Endothelial cell of umbilical vein (primary cell): Measurements from ENCODE around the gene INPP5E. TPM values are rescaled to one million over a fixed set of nuclear protein-coding genes. Genes with fewer than 3 reads are reported as not detected.

Experiments
- BruUV-seq: library from RNA; stranded (reverse); fragments of 400-500 nt; replicated peaks from 2 replicates; lab custom pipeline; 2021; lab: Mats Ljungman, UMichigan
- CTCF ChIA-PET: fragments of 300-600, 350-600 bp; sonication (Branson Sonifier 250); formaldehyde crosslinking; loops from one replicate; lab custom pipeline; 2021; ENCODE audit warnings: antibody characterized with exemption, inconsistent platforms; lab: Charles Lee
- POLR2A ChIA-PET: fragments of 300-600, 350-600 bp; sonication (Branson Sonifier 250); formaldehyde crosslinking; loops from one replicate; lab custom pipeline; 2021; ENCODE audit warnings: antibody characterized with exemption, inconsistent platforms; lab: Charles Lee
- DNase-seq: peaks from one replicate; pipeline ENCODE4 v3.0.0-alpha.2; 2011; ENCODE audit warnings: low read depth, low spot score
- FAIRE-seq: peaks from 2 replicates; lab custom pipeline; 2011; peaks lifted over from hg19 to GRCh38; lab: Jason Lieb, UNC
- H2AFZ ChIP-seq: 2 replicates; pipeline ENCODE4 v1.6.0; 2012; ENCODE audit warnings: low read depth, low read length, control low read depth, inconsistent platforms
- H3K27ac ChIP-seq: 2 replicates; pipeline ENCODE4 v1.5.1; 2011; ENCODE audit warnings: low read depth, mild to moderate bottlenecking, control low read depth, low read length, moderate library complexity; ENCODE audit not compliant: insufficient read depth
- H3K27me3 ChIP-seq, 2 experiments: 2 replicates each; pipeline versions ENCODE4 v1.6.0 to v1.6.1; 2011; ENCODE audit warnings: low read length in 2 of 2, mixed read lengths in 1 of 2; ENCODE audit not compliant: control insufficient read depth in 2 of 2, insufficient read depth in 2 of 2
- H3K36me3 ChIP-seq, 2 experiments: 2 replicates in 1 of 2; 3 replicates in 1 of 2; pipeline ENCODE4 v1.5.1; 2011; ENCODE audit warnings: low read length in 2 of 2, mild to moderate bottlenecking in 1 of 2, moderate library complexity in 1 of 2; ENCODE audit not compliant: control insufficient read depth in 2 of 2, insufficient read depth in 2 of 2; ENCODE audit errors: extremely low read depth in 1 of 2
- H3K4me1 ChIP-seq: 3 replicates; pipeline ENCODE4 v1.5.1; 2011; ENCODE audit warnings: mild to moderate bottlenecking, low read length; ENCODE audit not compliant: control insufficient read depth, insufficient read depth; ENCODE audit errors: extremely low read depth
- H3K4me2 ChIP-seq: 2 replicates; pipeline ENCODE4 v1.6.1; 2011; ENCODE audit warnings: low read length, control low read depth, mixed read lengths; ENCODE audit not compliant: insufficient read depth
- H3K4me3 ChIP-seq, 3 experiments: fragments of 200-600 bp in 1 of 3; sonication (generic), shearing (Covaris generic) in 1 of 3; replicated peaks in 1 of 3; 2 replicates each; pipeline ENCODE4 v1.5.1; 2011 to 2016; ENCODE audit warnings: control low read depth in 3 of 3, low read length in 3 of 3, mild to moderate bottlenecking in 2 of 3, inconsistent platforms in 1 of 3, low read depth in 1 of 3, moderate library complexity in 1 of 3; ENCODE audit not compliant: insufficient read depth in 1 of 3
- H3K79me2 ChIP-seq: 2 replicates; pipeline ENCODE4 v1.6.0; 2012; ENCODE audit warnings: low read length, inconsistent platforms; ENCODE audit not compliant: control insufficient read depth, insufficient read depth
- H3K9ac ChIP-seq: replicated peaks from 2 replicates; pipeline ENCODE3; 2011; ENCODE audit warnings: low read length, control low read depth; ENCODE audit not compliant: insufficient read depth; ENCODE audit errors: extremely low read depth
- H3K9me1 ChIP-seq: replicated peaks from 3 replicates; pipeline ENCODE4 v1.6.0; 2011; ENCODE audit warnings: mild to moderate bottlenecking, low read length; ENCODE audit not compliant: control insufficient read depth, insufficient read depth; ENCODE audit errors: extremely low read depth
- H3K9me3 ChIP-seq: replicated peaks from 2 replicates; pipeline ENCODE4 v1.5.1; 2012; ENCODE audit warnings: low read length, inconsistent platforms; ENCODE audit not compliant: control insufficient read depth, insufficient read depth
- H4K20me1 ChIP-seq: replicated peaks from 2 replicates; pipeline ENCODE3; 2011; ENCODE audit warnings: mild to moderate bottlenecking, low read length; ENCODE audit not compliant: control insufficient read depth, insufficient read depth; ENCODE audit errors: extremely low read depth
- EZH2 ChIP-seq: IDR thresholded peaks from 2 replicates; pipeline ENCODE4 v1.6.1; 2012; ENCODE audit warnings: borderline replicate concordance, low read depth, mild to moderate bottlenecking, moderate library complexity, low read length, inconsistent platforms; ENCODE audit not compliant: severe bottlenecking
- FOS ChIP-seq: IDR thresholded peaks from 2 replicates; pipeline ENCODE4 v1.6.1; 2011; ENCODE audit warnings: mild to moderate bottlenecking, low read length, moderate library complexity, borderline replicate concordance; ENCODE audit not compliant: insufficient read depth
- GATA2 ChIP-seq: IDR thresholded peaks from 2 replicates; pipeline ENCODE4 v1.7.0; 2011; ENCODE audit warnings: low read depth, mild to moderate bottlenecking, moderate library complexity, mixed read lengths, low read length; ENCODE audit not compliant: insufficient read length, insufficient read depth
- JUN ChIP-seq: IDR thresholded peaks from 2 replicates; pipeline ENCODE4 v1.6.1; 2011; ENCODE audit warnings: borderline replicate concordance, low read depth; ENCODE audit not compliant: insufficient read length, insufficient read depth
- MYC ChIP-seq: IDR thresholded peaks from one replicate; pipeline ENCODE4 v1.6.1; 2011; ENCODE audit warnings: mild to moderate bottlenecking, low read depth, low read length
- POLR2A ChIP-seq: IDR thresholded peaks from 2 replicates; pipeline ENCODE4 v1.6.1; 2012; ENCODE audit warnings: low read depth, mild to moderate bottlenecking, control low read depth, low read length
- POLR2AphosphoS5 ChIP-seq: IDR thresholded peaks from 2 replicates; pipeline ENCODE4 v1.6.1; 2012; ENCODE audit warnings: low read depth, mild to moderate bottlenecking, control low read depth, low read length, moderate library complexity; ENCODE audit not compliant: insufficient read depth
- dilution Hi-C: fragments of 300-500 bp; cut with MboI; formaldehyde crosslinking; loops from one replicate; pipeline ENCODE4 v1.15.0; 2019; ENCODE audit warnings: low sequenced_read_pairs; ENCODE audit not compliant: extremely low pct_ligation_motif_present
- intact Hi-C: fragments of 100-400 bp; cut with micrococcal nuclease; formaldehyde crosslinking; loops from one replicate; pipeline ENCODE4 v1.10.0; 2022
- polyA plus RNA-seq, 4 experiments: library from polyadenylated mRNA; depleted of rRNA in 3 of 4; stranded (reverse) in 3 of 4; unstranded in 1 of 4; fragments of >200 nt; gene quantifications; 2 replicates each; pipeline versions ENCODE4 v1.2.1 to v1.2.3, GENCODE V29; 2011 to 2012; ENCODE audit warnings: missing spikeins in 1 of 4
- total RNA-seq: library from RNA; stranded (reverse); gene quantifications from 2 replicates; pipeline ENCODE4 v1.2.3, GENCODE V29; 2021
- TF ChIP-seq, protein P1 (sequence below), 2 donors: IDR thresholded peaks; 1 replicate in 1 of 2; 2 replicates in 1 of 2; pipeline ENCODE4 v1.5.1; 2011; ENCODE audit warnings: low read length in 2 of 2, mild to moderate bottlenecking in 2 of 2, moderate library complexity in 2 of 2, control low read depth in 1 of 2, inconsistent platforms in 1 of 2, low read depth in 1 of 2; ENCODE audit not compliant: insufficient read depth in 1 of 2; ENCODE audit errors: extremely low read depth in 1 of 2
- TF ChIP-seq, protein P2 (sequence below): IDR thresholded peaks from 2 replicates; pipeline ENCODE4 v1.6.1; 2011; ENCODE audit not compliant: insufficient read depth, insufficient read length

Gene INPP5E
- total and polyA plus RNA-seq, 2 donors (not counting 3 experiments of a cell fraction or from before 2014, with no cell fraction given) = 15.0 to 24.5 TPM

- no peaks in the 10 kb centered on the region for H3K27me3 ChIP-seq
- no TSS peak for BruUV-seq
- ChIA-PET CTCF (interaction anchor here (0.8 to 0.9 kb wide), 2 partner anchors 30 to 53 kb away, joined by 3 read pairs; no protein-coding TSS in a partner anchor), POLR2A (no interaction called here)
- H3K27ac ChIP-seq = no peak overlapping the region
- no peak overlapping the region for H2AFZ ChIP-seq
- no peaks in the 10 kb centered on the region for H3K9me1 ChIP-seq
- H3K9me3 ChIP-seq = no peaks in the 10 kb centered on the region
- H3K79me2 ChIP-seq = peaks cover 1% of the 10 kb centered on the region
- no peak for FAIRE-seq
- H3K36me3 ChIP-seq = peaks cover 9 to 75% of the 10 kb centered on the region in 2 experiments
- H4K20me1 ChIP-seq = no peaks in the 10 kb centered on the region
- no peak for DNase-seq
- dilution Hi-C loops = no loop called here
- intact Hi-C loops = no loop called here
- TF ChIP-seq GATA2 (no peak), POLR2AphosphoS5 (no peak), JUN (no peak), POLR2A (no peak), MYC (no peak), FOS (no peak), EZH2 (no peak)
- TF ChIP-seq, protein P1, sequence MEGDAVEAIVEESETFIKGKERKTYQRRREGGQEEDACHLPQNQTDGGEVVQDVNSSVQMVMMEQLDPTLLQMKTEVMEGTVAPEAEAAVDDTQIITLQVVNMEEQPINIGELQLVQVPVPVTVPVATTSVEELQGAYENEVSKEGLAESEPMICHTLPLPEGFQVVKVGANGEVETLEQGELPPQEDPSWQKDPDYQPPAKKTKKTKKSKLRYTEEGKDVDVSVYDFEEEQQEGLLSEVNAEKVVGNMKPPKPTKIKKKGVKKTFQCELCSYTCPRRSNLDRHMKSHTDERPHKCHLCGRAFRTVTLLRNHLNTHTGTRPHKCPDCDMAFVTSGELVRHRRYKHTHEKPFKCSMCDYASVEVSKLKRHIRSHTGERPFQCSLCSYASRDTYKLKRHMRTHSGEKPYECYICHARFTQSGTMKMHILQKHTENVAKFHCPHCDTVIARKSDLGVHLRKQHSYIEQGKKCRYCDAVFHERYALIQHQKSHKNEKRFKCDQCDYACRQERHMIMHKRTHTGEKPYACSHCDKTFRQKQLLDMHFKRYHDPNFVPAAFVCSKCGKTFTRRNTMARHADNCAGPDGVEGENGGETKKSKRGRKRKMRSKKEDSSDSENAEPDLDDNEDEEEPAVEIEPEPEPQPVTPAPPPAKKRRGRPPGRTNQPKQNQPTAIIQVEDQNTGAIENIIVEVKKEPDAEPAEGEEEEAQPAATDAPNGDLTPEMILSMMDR (IDR thresholded peaks at IDR 0.05; ENCODE audit: extremely low read depth in 1 of 2, insufficient read depth in 1 of 2, low read depth in 1 of 2, low read length in 2 of 2) = no peak
- TF ChIP-seq, protein P2, sequence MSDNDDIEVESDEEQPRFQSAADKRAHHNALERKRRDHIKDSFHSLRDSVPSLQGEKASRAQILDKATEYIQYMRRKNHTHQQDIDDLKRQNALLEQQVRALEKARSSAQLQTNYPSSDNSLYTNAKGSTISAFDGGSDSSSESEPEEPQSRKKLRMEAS = no peak
- H3K4me1 ChIP-seq = no peaks in the 10 kb centered on the region
- no peak overlapping the region for H3K9ac ChIP-seq
- H3K4me3 ChIP-seq = no peak overlapping the region
- no peak overlapping the region for H3K4me2 ChIP-seq
These were observed 46.9 kb downstream of the INPP5E start for GRCh38 chr9:136392538-136393449.
